ENCODE results near the gene PSMC3.
"Not testable (repeated sequence)": the region's sequence is repeated elsewhere in the genome, so short reads cannot be mapped to it uniquely, and the experiment has no call there.

The PSMC3 gene

GRCh38 chr11:47466201-47466600, 40.0 kb upstream of the PSMC3 start:
- no peak overlapping the region for H3K4me3 ChIP-seq (ENCODE audit: low read depth, low read length)
- no peak for DNase-seq (ENCODE audit: low read depth)
- TF ChIP-seq CTCF (IDR thresholded peaks at IDR 0.05; ENCODE audit: low read depth, low read length, missing control alignments): no peak
- in situ Hi-C loops (cut with HindIII; ENCODE audit: low sequenced_read_pairs): no loop called here

DNA sequence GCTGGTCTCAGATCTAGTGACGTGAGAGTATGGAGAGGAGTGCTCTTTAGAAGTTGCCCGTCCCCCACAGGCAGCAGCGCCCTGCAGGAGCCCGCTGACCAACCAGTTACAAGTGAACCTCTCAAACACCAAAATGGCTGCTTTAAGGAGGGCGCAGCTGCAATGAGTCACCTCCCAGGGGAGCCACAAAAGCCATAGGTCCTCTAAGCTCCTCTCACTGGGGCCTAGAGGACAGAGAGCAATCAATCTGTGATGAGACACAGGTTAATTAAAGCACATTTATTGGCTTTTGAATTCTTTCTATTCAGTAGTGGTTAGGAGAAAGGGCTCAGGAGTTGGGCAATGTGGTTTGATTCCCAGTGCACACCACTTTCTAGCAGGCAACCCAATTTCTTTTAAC, 38.2 kb upstream of the PSMC3 start:
- in situ Hi-C loops (cut with HindIII; ENCODE audit: low sequenced_read_pairs): no loop called here
- no peak for TF ChIP-seq CTCF (IDR thresholded peaks at IDR 0.05; ENCODE audit: low read depth, low read length, missing control alignments)
- no peak for DNase-seq (ENCODE audit: low read depth)
- no peak overlapping the region for H3K4me3 ChIP-seq (ENCODE audit: low read depth, low read length)

- no peak overlapping the region for H3K4me3 ChIP-seq (ENCODE audit: low read depth, low read length)
- DNase-seq (ENCODE audit: low read depth): no peak
- no peak for TF ChIP-seq CTCF (IDR thresholded peaks at IDR 0.05; ENCODE audit: low read depth, low read length, missing control alignments)
- in situ Hi-C loops (cut with HindIII; ENCODE audit: low sequenced_read_pairs): no loop called here
Observed at GRCh38 chr11:47461876-47462275, 35.6 kb upstream of the PSMC3 start.

GRCh38 chr11:47460571-47461235, 34.5 kb upstream of the PSMC3 start:
- TF ChIP-seq CTCF (IDR thresholded peaks at IDR 0.05; ENCODE audit: low read depth, low read length, missing control alignments): no peak
- DNase-seq (ENCODE audit: low read depth): no peak
- in situ Hi-C loops (cut with HindIII; ENCODE audit: low sequenced_read_pairs): no loop called here
- H3K4me3 ChIP-seq (ENCODE audit: low read depth, low read length): no peak overlapping the region

DNA sequence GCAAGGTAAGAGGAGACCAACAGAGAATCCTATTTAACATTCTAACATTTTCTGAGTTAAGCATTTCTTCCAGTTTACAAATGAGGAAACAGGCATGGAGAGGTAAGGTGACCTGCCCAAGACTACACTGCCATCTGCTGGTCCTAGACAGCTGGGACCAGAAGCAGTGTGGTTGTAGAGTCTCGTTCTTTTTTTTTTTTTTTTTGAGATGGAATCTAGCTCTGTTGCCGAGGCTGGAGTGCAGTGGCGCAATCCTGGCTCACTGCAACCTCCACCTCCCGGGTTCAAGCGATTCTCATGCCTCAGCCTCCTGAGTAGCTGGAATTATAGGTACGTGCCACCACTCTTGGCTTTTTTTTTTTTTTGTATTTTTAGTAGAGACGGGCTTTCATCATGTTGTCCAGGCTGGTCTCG, 28.0 kb upstream of the PSMC3 start:
- in situ Hi-C loops (cut with HindIII; ENCODE audit: low sequenced_read_pairs); H3K4me3 ChIP-seq (ENCODE audit: low read depth, low read length): not testable (repeated sequence)
- TF ChIP-seq CTCF (IDR thresholded peaks at IDR 0.05; ENCODE audit: low read depth, low read length, missing control alignments): peak; percentile 93

DNA sequence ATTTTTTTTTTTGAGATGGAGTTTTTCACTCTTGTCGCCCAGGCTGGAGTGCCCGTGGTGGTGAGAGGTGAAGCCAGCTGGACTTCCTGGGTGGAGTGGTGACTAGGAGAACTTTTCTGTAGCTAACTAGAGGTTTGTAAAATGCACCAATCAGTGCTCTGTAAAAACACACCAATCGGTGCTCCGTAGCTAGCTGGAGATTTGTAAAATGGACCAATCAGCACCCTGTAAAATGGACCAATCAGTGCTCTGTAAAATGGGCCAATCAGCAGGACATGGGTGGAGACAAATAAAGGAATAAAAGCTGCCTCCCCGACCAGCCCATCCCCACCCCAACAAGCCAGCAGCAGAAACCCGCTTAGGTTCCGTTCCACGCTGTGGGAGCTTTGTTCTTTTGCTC, 27.1 kb upstream of the PSMC3 start:
- in situ Hi-C loops (cut with HindIII; ENCODE audit: low sequenced_read_pairs): no loop called here
- no peak for TF ChIP-seq CTCF (IDR thresholded peaks at IDR 0.05; ENCODE audit: low read depth, low read length, missing control alignments)
- no peak for DNase-seq (ENCODE audit: low read depth)
- no peak overlapping the region for H3K4me3 ChIP-seq (ENCODE audit: low read depth, low read length)

More for the DNA sequence above, 28.0 kb upstream of the PSMC3 start:
- DNase-seq (ENCODE audit: low read depth): peak; percentile 78

Data from astrocyte of the cerebellum (primary cell).